Measurements from ENCODE around the gene MFAP2. TPM values are rescaled to one million over a fixed set of nuclear protein-coding genes. Genes with fewer than 3 reads are reported as not detected.

The MFAP2 gene
- 10 to 100 TPM in 2 of 6 donors, 1 to 10 TPM in 4; 2.1 to 21.7 (median 7.2) TPM for total RNA-seq

- WGBS, 2 donors: 31 to 36% methylated on average over 10 to 11 of the region's 53 CpGs
- H3K27me3 ChIP-seq: peaks cover 0 to 14% (median 5%) of the 10 kb centered on the region in 4 donors
- ATAC-seq (ENCODE audit: low FRiP score in 2 of 2): peak in 1 of 2 donors; percentile 61
- peaks cover 14 to 24% (median 15%) of the 10 kb centered on the region in 4 donors for H3K4me1 ChIP-seq
- peak in 1 of 2 donors; percentile 88 for DNase-seq
- TF ChIP-seq POLR2AphosphoS5 (IDR thresholded peaks at IDR 0.05): no peak
- no peak for TF ChIP-seq POLR2A (IDR thresholded peaks at IDR 0.05)
- TF ChIP-seq CTCF (IDR thresholded peaks at IDR 0.05): no peak
- TF ChIP-seq EP300 (IDR thresholded peaks at IDR 0.05): no peak
- H3K4me3 ChIP-seq: peak within 1 kb of the TSS; percentile 2 to 56 (median 42)
- H3K27ac ChIP-seq: peak within 1 kb of the TSS; percentile 54 to 79 (median 64)
- no peaks in the 10 kb centered on the region for H3K9me3 ChIP-seq
- H3K36me3 ChIP-seq: peaks cover 0 to 2% (median under 1%) of the 10 kb centered on the region in 4 donors
Measured at GRCh38 chr1:16980473-16981268, at the start of gene MFAP2. Gene MFAP2, minus strand, starts transcription at chr1:16980620. Its CDS starts 2,347 bp downstream, at chr1:16978273.

- H3K36me3 ChIP-seq: peaks cover 6 to 86% (median 50%) of the 10 kb centered on the region in 4 donors
- DNase-seq: no peak
Measured at GRCh38 chr1:17030206-17030605, 49.8 kb upstream of the MFAP2 start.

GRCh38 chr1:17028662-17029188, 48.3 kb upstream of the MFAP2 start:
- H3K36me3 ChIP-seq: peaks cover 6 to 94% (median 63%) of the 10 kb centered on the region in 4 donors
- no peaks in the 10 kb centered on the region for H3K9me3 ChIP-seq
- H3K27me3 ChIP-seq: no peaks in the 10 kb centered on the region
- no peak overlapping the region for H3K4me3 ChIP-seq
- no peak for ATAC-seq (ENCODE audit: low FRiP score in 2 of 2)
- no peak for TF ChIP-seq CTCF (IDR thresholded peaks at IDR 0.05)
- no peak for TF ChIP-seq POLR2A (IDR thresholded peaks at IDR 0.05)
- no peak for TF ChIP-seq EP300 (IDR thresholded peaks at IDR 0.05)
- TF ChIP-seq POLR2AphosphoS5 (IDR thresholded peaks at IDR 0.05): no peak
- H3K4me1 ChIP-seq: peaks cover 0 to 24% (median 11%) of the 10 kb centered on the region in 4 donors
- peak overlapping the region in 3 of 4 donors; percentile 5 to 62 (median 19) for H3K27ac ChIP-seq
- DNase-seq: no peak
- 69 to 76% methylated on average over 5 of the region's 5 CpGs for WGBS, 2 donors

More at GRCh38 chr1:17030206-17030605, 49.8 kb upstream of the MFAP2 start:
- Histone ChIP-seq H3K9me3 (no peaks in the 10 kb centered on the region), H3K4me3 (no peak overlapping the region), H3K27ac (no peak overlapping the region), H3K4me1 (peaks cover 0 to 21% (median 11%) of the 10 kb centered on the region in 4 donors), H3K27me3 (no peaks in the 10 kb centered on the region)
- WGBS, 2 donors: 81 to 91% methylated on average over 4 of the region's 4 CpGs
- no peak for ATAC-seq (ENCODE audit: low FRiP score in 2 of 2)
- TF ChIP-seq POLR2AphosphoS5 (IDR thresholded peaks at IDR 0.05) (no peak), CTCF (IDR thresholded peaks at IDR 0.05) (no peak), EP300 (IDR thresholded peaks at IDR 0.05) (no peak), POLR2A (IDR thresholded peaks at IDR 0.05) (no peak)

GRCh38 chr1:17027900-17028299, 47.5 kb upstream of the MFAP2 start:
- Histone ChIP-seq H3K36me3 (peaks cover 4 to 94% (median 69%) of the 10 kb centered on the region in 4 donors), H3K9me3 (no peaks in the 10 kb centered on the region), H3K27me3 (no peaks in the 10 kb centered on the region), H3K4me1 (peaks cover 0 to 27% (median 11%) of the 10 kb centered on the region in 4 donors), H3K27ac (peak overlapping the region; percentile 23 to 62 (median 40)), H3K4me3 (no peak overlapping the region)
- 49 to 65% methylated on average over 2 of the region's 2 CpGs for WGBS, 2 donors
- TF ChIP-seq POLR2A (IDR thresholded peaks at IDR 0.05) (no peak), POLR2AphosphoS5 (IDR thresholded peaks at IDR 0.05) (no peak), EP300 (IDR thresholded peaks at IDR 0.05) (no peak), CTCF (IDR thresholded peaks at IDR 0.05) (no peak)
- peak in 1 of 2 donors; percentile 64 for DNase-seq
- ATAC-seq (ENCODE audit: low FRiP score in 2 of 2): peak; percentile 10 to 76
